Measurements from ENCODE around the gene DICER1. TPM values are rescaled to one million over a fixed set of nuclear protein-coding genes. Genes with fewer than 3 reads are reported as not detected.

DICER1 gene
- total RNA-seq, 2 donors from 2014 or later, result 46.5 to 48.1 TPM

GRCh38 chr14:95132760-95133159 is 24.6 kb downstream of the DICER1 start:
- Mint-ChIP-seq H3K9me3 (no peaks in the 10 kb centered on the region), H3K27ac (no peak overlapping the region), H3K4me1 (peaks cover 22% of the 10 kb centered on the region), H3K27me3 (no peaks in the 10 kb centered on the region), H3K36me3 (ENCODE audit: low read depth) (peaks cover 80% of the 10 kb centered on the region), H3K4me3 (no peak overlapping the region)
- no peak for ATAC-seq (replicated peaks)

DNA sequence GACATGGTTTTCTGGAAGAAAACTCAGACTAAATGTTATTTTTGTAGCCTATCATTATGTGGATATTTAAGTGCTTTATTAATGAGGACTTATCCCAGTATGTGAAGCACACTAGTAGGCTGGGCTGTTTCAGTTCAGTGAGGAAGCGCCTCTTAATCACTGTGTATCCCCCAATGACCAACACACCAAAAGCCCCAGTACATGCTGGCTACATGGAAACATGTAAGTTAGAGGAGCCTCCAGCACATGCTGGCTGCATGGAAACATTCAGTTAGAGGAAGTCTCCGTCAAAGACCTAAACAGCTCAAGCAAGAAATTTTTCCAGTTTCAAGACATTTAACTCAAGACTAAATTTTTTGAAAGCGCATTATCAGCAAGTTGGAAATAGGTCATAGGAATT is 26.8 kb downstream of the DICER1 start:
- no peak for ATAC-seq (replicated peaks)
- H3K9me3 Mint-ChIP-seq, result no peaks in the 10 kb centered on the region
- no peak overlapping the region for H3K4me3 Mint-ChIP-seq
- peaks cover 92% of the 10 kb centered on the region for H3K36me3 Mint-ChIP-seq (ENCODE audit: low read depth)
- no peak overlapping the region for H3K27ac Mint-ChIP-seq
- H3K4me1 Mint-ChIP-seq, result peaks cover 16% of the 10 kb centered on the region
- no peaks in the 10 kb centered on the region for H3K27me3 Mint-ChIP-seq

DNA sequence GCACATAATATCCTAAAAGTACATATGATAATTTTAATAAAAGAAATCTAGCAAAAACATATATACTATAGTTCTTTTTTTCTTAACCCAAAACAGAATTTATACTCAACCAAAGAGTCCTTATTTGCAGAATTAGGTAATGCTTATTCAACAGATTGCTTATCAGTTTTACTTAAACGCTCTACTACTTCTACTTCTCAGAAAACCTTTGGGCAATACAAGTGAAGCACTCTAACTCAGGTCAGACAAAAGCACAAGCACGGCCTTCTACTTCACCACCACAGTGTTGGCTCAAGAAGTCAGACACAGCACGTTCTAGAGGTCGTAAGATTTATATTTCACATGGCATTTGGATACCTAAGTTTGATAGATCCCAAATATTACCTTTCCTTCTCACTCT is 29.2 kb downstream of the DICER1 start:
- no peak for ATAC-seq (replicated peaks)
- H3K4me3 Mint-ChIP-seq, result no peak overlapping the region
- H3K9me3 Mint-ChIP-seq, result no peaks in the 10 kb centered on the region
- H3K27me3 Mint-ChIP-seq, result no peaks in the 10 kb centered on the region
- peaks cover 7% of the 10 kb centered on the region for H3K4me1 Mint-ChIP-seq
- peaks cover 100% of the 10 kb centered on the region for H3K36me3 Mint-ChIP-seq (ENCODE audit: low read depth)
- no peak overlapping the region for H3K27ac Mint-ChIP-seq

- H3K27ac Mint-ChIP-seq, result no peak overlapping the region
- H3K9me3 Mint-ChIP-seq, result no peaks in the 10 kb centered on the region
- no peaks in the 10 kb centered on the region for H3K27me3 Mint-ChIP-seq
- H3K36me3 Mint-ChIP-seq (ENCODE audit: low read depth), result peaks cover 100% of the 10 kb centered on the region
- peaks cover 7% of the 10 kb centered on the region for H3K4me1 Mint-ChIP-seq
- H3K4me3 Mint-ChIP-seq, result no peak overlapping the region
- ATAC-seq (replicated peaks), result no peak
Measured at GRCh38 chr14:95127531-95127911, 29.8 kb downstream of the DICER1 start.

- Mint-ChIP-seq H3K27me3 (no peaks in the 10 kb centered on the region), H3K4me3 (no peak overlapping the region), H3K4me1 (peaks cover 7% of the 10 kb centered on the region), H3K36me3 (ENCODE audit: low read depth) (peaks cover 100% of the 10 kb centered on the region), H3K27ac (no peak overlapping the region), H3K9me3 (no peaks in the 10 kb centered on the region)
- ATAC-seq (replicated peaks), result no peak
Measured at GRCh38 chr14:95126906-95127530, 30.3 kb downstream of the DICER1 start.

- Mint-ChIP-seq H3K27me3 (no peaks in the 10 kb centered on the region), H3K4me1 (peaks cover 8% of the 10 kb centered on the region), H3K4me3 (no peak overlapping the region), H3K27ac (no peak overlapping the region), H3K9me3 (no peaks in the 10 kb centered on the region), H3K36me3 (ENCODE audit: low read depth) (peaks cover 100% of the 10 kb centered on the region)
- no peak for ATAC-seq (replicated peaks)
Measured at GRCh38 chr14:95125915-95126314, 31.4 kb downstream of the DICER1 start.

DNA sequence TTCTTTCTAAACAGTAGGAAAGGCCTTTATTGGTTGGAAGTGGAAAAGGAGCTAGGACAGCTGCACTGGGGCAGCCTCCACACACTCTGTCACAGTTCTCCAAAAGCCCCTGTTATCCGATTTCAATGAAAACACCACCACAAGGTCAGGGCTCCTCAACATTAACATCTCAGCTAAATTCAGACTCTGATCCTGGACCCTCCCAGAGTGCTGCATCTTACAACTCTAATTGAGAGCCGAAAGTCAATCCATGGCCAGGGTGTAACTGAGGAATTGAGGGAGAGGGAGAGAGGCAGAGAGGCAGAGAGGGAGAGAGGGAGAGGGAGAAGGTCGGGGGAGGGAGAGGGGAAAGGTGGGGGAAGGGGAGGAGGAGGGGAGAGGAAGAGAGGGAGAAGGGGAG is 32.1 kb downstream of the DICER1 start:
- peaks cover 98% of the 10 kb centered on the region for H3K36me3 Mint-ChIP-seq (ENCODE audit: low read depth)

DNA sequence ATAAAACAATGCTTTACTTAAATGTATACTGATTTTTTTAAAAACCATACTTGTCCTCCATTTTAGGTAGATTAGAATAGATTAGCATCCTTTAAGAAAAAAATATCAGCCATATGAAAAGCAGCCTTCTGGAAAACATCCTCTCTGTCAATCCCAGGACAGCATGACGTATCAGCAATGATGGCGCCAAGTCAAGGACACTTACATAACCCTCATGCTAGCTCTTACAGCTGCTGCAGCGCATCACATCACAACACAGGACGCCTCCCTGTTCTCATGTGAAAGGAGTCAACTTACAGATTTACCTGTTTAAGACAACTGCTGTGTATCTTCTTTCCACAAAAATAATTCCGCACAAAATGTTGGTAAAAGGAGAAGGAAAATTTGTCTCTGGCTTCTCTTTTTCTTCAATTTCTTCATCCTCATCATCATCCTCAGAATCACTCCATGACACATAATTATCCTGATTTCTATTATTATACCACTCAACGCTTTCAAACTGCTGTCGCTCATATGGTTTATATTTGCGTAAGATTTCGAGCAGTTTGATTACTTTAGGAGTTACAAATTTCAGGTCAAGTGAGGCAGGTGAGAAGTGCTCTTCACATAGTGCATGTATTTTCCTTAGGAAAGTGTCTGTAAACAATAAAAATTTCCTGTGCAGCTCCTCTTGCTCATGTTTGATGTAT is 33.3 kb downstream of the DICER1 start:
- Mint-ChIP-seq H3K36me3 (ENCODE audit: low read depth) (peaks cover 97% of the 10 kb centered on the region), H3K4me3 (no peak overlapping the region), H3K27me3 (no peaks in the 10 kb centered on the region), H3K9me3 (no peaks in the 10 kb centered on the region), H3K4me1 (peaks cover 11% of the 10 kb centered on the region), H3K27ac (peak overlapping the region; percentile 48)
- no peak for ATAC-seq (replicated peaks)

More for the DNA sequence above, 32.1 kb downstream of the DICER1 start:
- no peak for ATAC-seq (replicated peaks)
- H3K4me1 Mint-ChIP-seq, result peaks cover 11% of the 10 kb centered on the region
- no peak overlapping the region for H3K4me3 Mint-ChIP-seq
- H3K27ac Mint-ChIP-seq, result peak overlapping the region; percentile 48
- H3K9me3 Mint-ChIP-seq, result no peaks in the 10 kb centered on the region
- H3K27me3 Mint-ChIP-seq, result no peaks in the 10 kb centered on the region

GRCh38 chr14:95122621-95122945 is 34.7 kb downstream of the DICER1 start:
- H3K4me3 Mint-ChIP-seq, result no peak overlapping the region
- no peak for ATAC-seq (replicated peaks)
- H3K36me3 Mint-ChIP-seq (ENCODE audit: low read depth), result peaks cover 93% of the 10 kb centered on the region
- peaks cover 5% of the 10 kb centered on the region for H3K4me1 Mint-ChIP-seq
- peak overlapping the region; percentile 14 for H3K27ac Mint-ChIP-seq
- H3K27me3 Mint-ChIP-seq, result no peaks in the 10 kb centered on the region
- no peaks in the 10 kb centered on the region for H3K9me3 Mint-ChIP-seq

DNA sequence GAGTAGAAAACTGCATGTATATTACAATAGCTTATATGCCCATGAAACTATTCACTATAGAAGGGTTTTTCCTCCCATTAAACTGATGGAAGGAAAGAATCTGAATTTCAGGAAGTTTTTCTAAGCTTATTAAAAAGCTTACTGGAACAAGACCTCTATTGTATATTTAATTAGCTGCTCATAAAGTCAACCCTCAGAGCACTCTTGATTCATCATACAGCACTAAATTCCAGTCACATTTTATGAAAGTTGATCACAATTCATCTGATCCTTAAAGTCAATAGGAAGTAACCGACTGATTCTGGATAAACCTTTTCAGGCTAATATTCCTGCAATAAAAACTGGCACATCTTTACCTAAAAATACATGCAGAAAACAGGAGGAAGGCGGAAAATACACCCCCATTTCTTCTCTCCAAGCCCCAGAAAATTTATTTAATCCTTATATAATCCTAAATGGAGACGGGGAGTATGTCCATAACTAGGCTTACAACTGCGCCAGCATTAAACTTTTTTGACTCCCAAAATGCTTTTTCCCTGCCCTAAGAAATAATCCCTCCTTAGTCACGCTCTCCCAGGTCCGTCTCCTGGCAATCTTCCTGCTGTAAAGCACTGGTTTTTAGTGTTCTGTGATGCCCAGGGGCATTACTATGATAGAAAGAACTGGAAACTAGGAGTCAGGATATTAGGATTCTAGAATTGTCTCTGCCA is 35.3 kb downstream of the DICER1 start:
- Mint-ChIP-seq H3K9me3 (no peaks in the 10 kb centered on the region), H3K4me3 (no peak overlapping the region), H3K4me1 (peaks cover 5% of the 10 kb centered on the region), H3K27me3 (no peaks in the 10 kb centered on the region), H3K27ac (peak overlapping the region; percentile 14), H3K36me3 (ENCODE audit: low read depth) (peaks cover 92% of the 10 kb centered on the region)
- no peak for ATAC-seq (replicated peaks)

- no peak overlapping the region for H3K4me3 Mint-ChIP-seq
- no peak for ATAC-seq (replicated peaks)
- no peaks in the 10 kb centered on the region for H3K27me3 Mint-ChIP-seq
Measured at GRCh38 chr14:95119336-95119735, 38.0 kb downstream of the DICER1 start.

DNA sequence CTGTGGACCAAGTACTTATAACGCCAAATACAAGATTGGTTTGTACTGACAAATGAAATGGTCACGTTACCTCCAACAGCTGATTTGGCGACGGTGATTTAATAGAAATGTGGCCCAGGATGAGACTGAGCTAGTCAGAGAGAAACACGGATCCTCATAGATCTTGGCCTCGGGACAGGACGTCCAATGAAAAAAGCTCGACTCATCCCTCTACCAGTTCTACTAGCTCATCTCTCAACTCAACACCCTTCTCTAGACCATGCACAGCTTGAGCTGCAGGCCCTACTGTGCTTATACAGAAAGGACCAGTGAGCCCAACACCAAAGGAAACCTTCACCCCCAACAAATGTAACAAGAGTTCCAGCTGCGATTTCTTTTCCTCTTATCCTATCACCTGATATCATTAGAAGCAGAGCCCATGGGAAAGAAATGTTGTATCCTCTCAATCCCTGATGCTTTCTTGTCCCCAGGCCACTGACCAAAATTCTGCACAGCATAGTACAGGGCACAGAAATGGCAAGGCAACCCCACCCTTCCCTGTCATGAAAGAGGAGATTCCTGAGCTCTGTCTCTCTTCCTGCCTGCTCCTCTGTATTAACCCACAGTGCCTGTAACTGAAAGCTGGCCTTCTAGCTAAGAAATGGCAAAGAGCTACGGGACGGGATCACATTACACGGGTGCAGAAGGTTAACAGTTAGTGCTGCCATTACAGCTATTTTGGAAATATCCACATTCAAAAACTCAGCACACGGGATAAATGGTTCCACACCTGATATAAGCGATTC is 39.2 kb downstream of the DICER1 start:
- Mint-ChIP-seq H3K4me1 (peaks cover 5% of the 10 kb centered on the region), H3K4me3 (no peak overlapping the region), H3K36me3 (ENCODE audit: low read depth) (peaks cover 90% of the 10 kb centered on the region), H3K27me3 (no peaks in the 10 kb centered on the region), H3K9me3 (no peaks in the 10 kb centered on the region), H3K27ac (no peak overlapping the region)
- no peak for ATAC-seq (replicated peaks)

More at GRCh38 chr14:95119336-95119735, 38.0 kb downstream of the DICER1 start:
- H3K36me3 Mint-ChIP-seq (ENCODE audit: low read depth), result peaks cover 90% of the 10 kb centered on the region
- H3K27ac Mint-ChIP-seq, result no peak overlapping the region
- peaks cover 5% of the 10 kb centered on the region for H3K4me1 Mint-ChIP-seq
- H3K9me3 Mint-ChIP-seq, result no peaks in the 10 kb centered on the region

DNA sequence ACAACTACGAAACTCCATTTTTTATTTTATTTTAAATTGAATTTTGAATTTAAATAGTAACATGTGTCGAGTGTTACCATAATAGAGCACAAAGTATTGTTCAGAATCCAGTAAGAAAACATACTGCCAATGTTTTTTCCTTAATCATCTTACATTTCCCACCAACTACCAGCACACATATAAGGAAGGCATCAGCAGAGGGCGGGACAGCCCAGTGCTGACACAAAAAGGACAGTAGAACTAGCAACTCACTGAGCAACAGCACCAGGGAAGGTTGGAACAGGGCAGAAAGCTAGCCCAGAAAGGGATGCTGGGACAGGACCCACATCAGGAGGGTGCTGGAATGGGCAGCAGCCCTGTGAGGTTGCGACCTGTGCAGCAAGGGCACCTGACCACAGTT is 43.9 kb downstream of the DICER1 start:
- no peak overlapping the region for H3K4me3 Mint-ChIP-seq
- no peaks in the 10 kb centered on the region for H3K9me3 Mint-ChIP-seq
- H3K27me3 Mint-ChIP-seq, result no peaks in the 10 kb centered on the region
- no peak overlapping the region for H3K27ac Mint-ChIP-seq
- no peaks in the 10 kb centered on the region for H3K4me1 Mint-ChIP-seq
- ATAC-seq (replicated peaks), result no peak
- peaks cover 92% of the 10 kb centered on the region for H3K36me3 Mint-ChIP-seq (ENCODE audit: low read depth)

GRCh38 chr14:95111507-95112164 is 45.7 kb downstream of the DICER1 start:
- H3K36me3 Mint-ChIP-seq (ENCODE audit: low read depth), result peaks cover 95% of the 10 kb centered on the region
- no peaks in the 10 kb centered on the region for H3K9me3 Mint-ChIP-seq
- no peak overlapping the region for H3K27ac Mint-ChIP-seq
- H3K4me1 Mint-ChIP-seq, result no peaks in the 10 kb centered on the region
- H3K27me3 Mint-ChIP-seq, result no peaks in the 10 kb centered on the region
- no peak for ATAC-seq (replicated peaks)
- H3K4me3 Mint-ChIP-seq, result no peak overlapping the region

Measured in activated T-helper 17 cell treated with anti-CD3 and anti-CD28 coated beads, Interleukin-2, amount 50 U/mL, for 72 hours (primary cell).